A549 (cell line): Measurements from ENCODE around the gene HINT2.

Experiments used
- BHLHE40 ChIP-seq: IDR thresholded peaks from 2 replicates; pipeline ENCODE4 v1.6.1; 2012; ENCODE audit warnings: low read depth, low read length, inconsistent platforms
- POLR2A ChIP-seq: IDR thresholded peaks from 2 replicates; pipeline ENCODE4 v1.6.1; 2012; ENCODE audit warnings: mild to moderate bottlenecking, low read length
- TF ChIP-seq, protein P1 (sequence below): fragments of >200 bp; sonication (Bioruptor Twin); formaldehyde crosslinking; IDR thresholded peaks from 3 replicates; pipeline ENCODE4 v1.5.1; 2016

DNA sequence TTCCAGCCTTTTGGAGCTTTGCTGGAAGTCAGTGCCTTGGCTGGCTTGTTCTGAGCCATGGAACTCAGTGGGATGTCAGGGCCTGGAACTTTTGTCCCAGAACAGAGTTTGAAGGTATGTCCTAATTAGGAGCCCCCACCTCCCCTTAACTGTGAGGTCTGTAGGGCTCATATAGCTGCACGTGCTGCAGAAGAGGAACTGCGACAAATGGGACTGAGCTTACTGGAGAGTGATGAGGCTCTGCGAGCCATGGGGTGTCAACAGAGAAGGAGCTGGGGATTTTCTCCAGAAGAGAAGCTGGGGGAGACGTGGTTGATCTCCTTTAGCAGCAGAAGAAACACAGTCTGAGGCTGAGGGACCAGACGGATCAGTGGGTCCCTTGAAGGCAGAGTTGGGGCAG, 25.1 kb upstream of the HINT2 start:
- TF ChIP-seq, protein P1, sequence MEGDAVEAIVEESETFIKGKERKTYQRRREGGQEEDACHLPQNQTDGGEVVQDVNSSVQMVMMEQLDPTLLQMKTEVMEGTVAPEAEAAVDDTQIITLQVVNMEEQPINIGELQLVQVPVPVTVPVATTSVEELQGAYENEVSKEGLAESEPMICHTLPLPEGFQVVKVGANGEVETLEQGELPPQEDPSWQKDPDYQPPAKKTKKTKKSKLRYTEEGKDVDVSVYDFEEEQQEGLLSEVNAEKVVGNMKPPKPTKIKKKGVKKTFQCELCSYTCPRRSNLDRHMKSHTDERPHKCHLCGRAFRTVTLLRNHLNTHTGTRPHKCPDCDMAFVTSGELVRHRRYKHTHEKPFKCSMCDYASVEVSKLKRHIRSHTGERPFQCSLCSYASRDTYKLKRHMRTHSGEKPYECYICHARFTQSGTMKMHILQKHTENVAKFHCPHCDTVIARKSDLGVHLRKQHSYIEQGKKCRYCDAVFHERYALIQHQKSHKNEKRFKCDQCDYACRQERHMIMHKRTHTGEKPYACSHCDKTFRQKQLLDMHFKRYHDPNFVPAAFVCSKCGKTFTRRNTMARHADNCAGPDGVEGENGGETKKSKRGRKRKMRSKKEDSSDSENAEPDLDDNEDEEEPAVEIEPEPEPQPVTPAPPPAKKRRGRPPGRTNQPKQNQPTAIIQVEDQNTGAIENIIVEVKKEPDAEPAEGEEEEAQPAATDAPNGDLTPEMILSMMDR = no peak
- no peak for TF ChIP-seq POLR2A
- TF ChIP-seq BHLHE40 = no peak
